HL-60 (cell line): Measurements from ENCODE around the gene KRI1.
A peak's percentile ranks its signal among the peaks of the same experiment; 100 is the strongest.

Experiments
- DNase-seq, 2 experiments: peaks; one replicate each; pipeline ENCODE4 v3.0.0-alpha.2; 2010 to 2020; ENCODE audit warnings: low read depth in 1 of 2, low spot score in 1 of 2
- H3K27ac ChIP-seq: fragments of 250-450 bp; sonication (Bioruptor Pico); replicated peaks from 2 replicates; pipeline ENCODE4 v1.5.1; 2020; ENCODE audit warnings: mild to moderate bottlenecking, moderate library complexity
- H3K27me3 ChIP-seq: fragments of 250-450 bp; sonication (Bioruptor Pico); 2 replicates; pipeline ENCODE4 v1.5.1; 2021; ENCODE audit warnings: mild to moderate bottlenecking, moderate library complexity; ENCODE audit not compliant: insufficient read depth, poor library complexity, severe bottlenecking
- H3K4me3 ChIP-seq: replicated peaks from 2 replicates; pipeline ENCODE4 v1.5.1; 2011; ENCODE audit warnings: mild to moderate bottlenecking, control low read depth, low read length; ENCODE audit not compliant: insufficient read depth
- GABPA ChIP-seq: IDR thresholded peaks from 2 replicates; pipeline ENCODE4 v1.6.1; 2012; ENCODE audit warnings: low read depth
- POLR2AphosphoS5 ChIP-seq: IDR thresholded peaks from 2 replicates; pipeline ENCODE4 v1.6.1; 2012; ENCODE audit warnings: low read depth
- SPI1 ChIP-seq: IDR thresholded peaks from 2 replicates; pipeline ENCODE4 v1.6.1; 2012; ENCODE audit warnings: low read depth, mild to moderate bottlenecking, borderline replicate concordance
- TF ChIP-seq, protein P1 (sequence below): IDR thresholded peaks from one replicate; pipeline ENCODE4 v1.5.1; 2011; ENCODE audit warnings: low read length, control low read depth, inconsistent platforms; ENCODE audit not compliant: insufficient read depth
- TF ChIP-seq, protein P2 (sequence below): IDR thresholded peaks from 2 replicates; pipeline ENCODE4 v1.6.1; 2012; ENCODE audit warnings: low read depth; ENCODE audit not compliant: insufficient replicate concordance

Gene KRI1

DNA sequence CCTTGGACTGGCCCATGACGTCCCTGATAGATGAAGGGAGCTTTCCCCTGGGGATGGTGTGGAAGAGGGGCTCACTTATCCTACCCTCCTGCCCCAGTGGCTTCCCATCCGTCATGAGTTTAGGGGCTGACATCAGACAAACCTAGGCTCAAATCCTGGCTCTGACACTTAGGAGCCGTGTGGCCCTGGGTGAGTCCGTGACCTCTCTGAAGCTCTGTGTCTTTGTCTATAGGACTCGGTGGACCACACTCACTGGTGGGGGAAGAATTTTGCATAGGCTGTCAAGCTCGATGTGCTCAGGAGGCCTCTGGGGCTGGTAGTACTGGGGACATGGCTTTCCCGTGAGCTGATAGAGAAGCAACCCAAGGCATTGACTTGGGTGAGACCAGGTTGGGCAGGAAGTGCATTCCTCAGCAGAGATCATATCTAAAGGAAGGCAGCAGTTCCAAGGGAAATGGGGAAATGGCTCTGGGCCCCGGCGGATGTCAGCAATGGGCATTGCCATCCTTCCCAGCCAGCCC is 38.7 kb upstream of the KRI1 start:
- H3K27me3 ChIP-seq, result no peaks in the 10 kb centered on the region
- H3K4me3 ChIP-seq, result no peak overlapping the region
- TF ChIP-seq, protein P1, sequence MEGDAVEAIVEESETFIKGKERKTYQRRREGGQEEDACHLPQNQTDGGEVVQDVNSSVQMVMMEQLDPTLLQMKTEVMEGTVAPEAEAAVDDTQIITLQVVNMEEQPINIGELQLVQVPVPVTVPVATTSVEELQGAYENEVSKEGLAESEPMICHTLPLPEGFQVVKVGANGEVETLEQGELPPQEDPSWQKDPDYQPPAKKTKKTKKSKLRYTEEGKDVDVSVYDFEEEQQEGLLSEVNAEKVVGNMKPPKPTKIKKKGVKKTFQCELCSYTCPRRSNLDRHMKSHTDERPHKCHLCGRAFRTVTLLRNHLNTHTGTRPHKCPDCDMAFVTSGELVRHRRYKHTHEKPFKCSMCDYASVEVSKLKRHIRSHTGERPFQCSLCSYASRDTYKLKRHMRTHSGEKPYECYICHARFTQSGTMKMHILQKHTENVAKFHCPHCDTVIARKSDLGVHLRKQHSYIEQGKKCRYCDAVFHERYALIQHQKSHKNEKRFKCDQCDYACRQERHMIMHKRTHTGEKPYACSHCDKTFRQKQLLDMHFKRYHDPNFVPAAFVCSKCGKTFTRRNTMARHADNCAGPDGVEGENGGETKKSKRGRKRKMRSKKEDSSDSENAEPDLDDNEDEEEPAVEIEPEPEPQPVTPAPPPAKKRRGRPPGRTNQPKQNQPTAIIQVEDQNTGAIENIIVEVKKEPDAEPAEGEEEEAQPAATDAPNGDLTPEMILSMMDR, result no peak
- TF ChIP-seq SPI1, result peak; percentile 40; the same call in 1 of the 2 replicates
- TF ChIP-seq GABPA, result no peak
- TF ChIP-seq POLR2AphosphoS5, result no peak
- peak in 1 of 2 experiments; percentile 39 for DNase-seq
- peak overlapping the region; percentile 79 for H3K27ac ChIP-seq

DNA sequence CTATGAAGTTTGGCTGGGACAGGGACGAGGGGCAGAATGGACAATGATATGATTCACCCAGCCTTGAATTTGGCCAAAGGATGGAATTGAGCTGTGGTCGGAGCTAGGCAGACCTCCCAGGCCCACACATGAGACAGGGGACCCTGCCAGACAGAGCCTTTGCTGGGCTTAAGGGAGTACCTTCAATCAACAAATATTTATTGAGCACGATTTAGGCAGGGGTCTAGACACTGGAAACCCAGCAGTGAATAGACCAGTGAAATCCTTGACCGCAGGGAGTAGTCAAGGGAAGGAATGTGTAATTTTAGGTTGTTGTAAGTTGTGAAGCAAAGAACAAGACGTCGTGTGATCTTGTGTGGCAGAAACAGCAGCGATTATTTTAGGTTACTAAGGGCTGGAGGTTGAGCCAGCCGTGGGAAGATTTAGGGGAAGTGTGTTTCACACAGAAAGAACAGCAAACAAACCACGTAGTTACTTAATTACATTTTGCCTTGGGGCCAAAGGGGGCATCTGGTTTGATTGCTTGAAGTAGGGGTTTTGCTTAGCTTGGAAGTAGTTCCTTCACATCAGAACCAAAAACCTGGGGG is 38.2 kb upstream of the KRI1 start:
- H3K27me3 ChIP-seq, result no peaks in the 10 kb centered on the region
- peak in 1 of 2 experiments; percentile 86 for DNase-seq
- peak; percentile 92 for TF ChIP-seq SPI1
- TF ChIP-seq, protein P1, result no peak
- peak overlapping the region; percentile 79 for H3K27ac ChIP-seq
- H3K4me3 ChIP-seq, result no peak overlapping the region

DNA sequence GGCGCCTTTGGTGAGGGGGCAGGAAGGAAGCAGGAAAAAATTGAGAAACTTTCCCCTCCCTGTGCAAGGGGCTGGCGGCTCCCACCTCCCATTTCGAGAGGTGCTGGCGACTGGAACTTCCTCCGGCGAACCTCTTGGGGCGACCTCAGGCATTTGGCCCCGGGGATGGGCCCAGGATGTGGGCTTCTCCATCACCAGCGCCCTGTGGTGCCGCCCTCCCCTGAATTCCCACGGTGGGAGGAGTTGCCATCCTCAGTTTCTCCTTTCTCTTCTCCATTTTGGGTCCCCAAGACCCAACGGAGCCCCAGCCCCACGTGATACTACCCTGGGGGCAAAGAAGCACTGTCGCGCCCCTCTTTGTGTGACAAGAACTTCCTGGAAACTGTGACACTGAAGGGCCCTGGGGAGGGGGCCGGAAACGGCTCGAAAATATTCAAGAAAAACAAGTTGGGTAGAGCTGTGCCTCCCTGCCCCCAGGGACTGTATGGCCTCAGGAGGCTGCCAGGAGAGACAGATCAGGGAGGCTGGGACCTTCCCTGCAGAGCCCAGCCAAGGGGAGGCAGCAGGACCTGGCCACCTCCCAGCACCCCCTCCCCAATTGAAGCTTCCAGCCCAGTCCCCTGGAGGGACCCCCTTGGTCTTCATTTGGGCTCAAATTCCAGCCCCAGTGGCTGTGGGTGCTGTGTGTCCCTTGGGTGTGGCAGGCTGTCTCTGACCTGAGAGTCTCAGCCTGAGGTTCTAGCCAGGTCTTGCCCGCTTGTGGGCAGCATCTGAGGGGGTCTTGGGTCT is 37.5 kb upstream of the KRI1 start:
- H3K4me3 ChIP-seq, result peak overlapping the region; percentile 97
- DNase-seq, result peak; percentile 35 to 42
- peak overlapping the region; percentile 79 for H3K27ac ChIP-seq
- no peak for TF ChIP-seq SPI1
- TF ChIP-seq, protein P2, sequence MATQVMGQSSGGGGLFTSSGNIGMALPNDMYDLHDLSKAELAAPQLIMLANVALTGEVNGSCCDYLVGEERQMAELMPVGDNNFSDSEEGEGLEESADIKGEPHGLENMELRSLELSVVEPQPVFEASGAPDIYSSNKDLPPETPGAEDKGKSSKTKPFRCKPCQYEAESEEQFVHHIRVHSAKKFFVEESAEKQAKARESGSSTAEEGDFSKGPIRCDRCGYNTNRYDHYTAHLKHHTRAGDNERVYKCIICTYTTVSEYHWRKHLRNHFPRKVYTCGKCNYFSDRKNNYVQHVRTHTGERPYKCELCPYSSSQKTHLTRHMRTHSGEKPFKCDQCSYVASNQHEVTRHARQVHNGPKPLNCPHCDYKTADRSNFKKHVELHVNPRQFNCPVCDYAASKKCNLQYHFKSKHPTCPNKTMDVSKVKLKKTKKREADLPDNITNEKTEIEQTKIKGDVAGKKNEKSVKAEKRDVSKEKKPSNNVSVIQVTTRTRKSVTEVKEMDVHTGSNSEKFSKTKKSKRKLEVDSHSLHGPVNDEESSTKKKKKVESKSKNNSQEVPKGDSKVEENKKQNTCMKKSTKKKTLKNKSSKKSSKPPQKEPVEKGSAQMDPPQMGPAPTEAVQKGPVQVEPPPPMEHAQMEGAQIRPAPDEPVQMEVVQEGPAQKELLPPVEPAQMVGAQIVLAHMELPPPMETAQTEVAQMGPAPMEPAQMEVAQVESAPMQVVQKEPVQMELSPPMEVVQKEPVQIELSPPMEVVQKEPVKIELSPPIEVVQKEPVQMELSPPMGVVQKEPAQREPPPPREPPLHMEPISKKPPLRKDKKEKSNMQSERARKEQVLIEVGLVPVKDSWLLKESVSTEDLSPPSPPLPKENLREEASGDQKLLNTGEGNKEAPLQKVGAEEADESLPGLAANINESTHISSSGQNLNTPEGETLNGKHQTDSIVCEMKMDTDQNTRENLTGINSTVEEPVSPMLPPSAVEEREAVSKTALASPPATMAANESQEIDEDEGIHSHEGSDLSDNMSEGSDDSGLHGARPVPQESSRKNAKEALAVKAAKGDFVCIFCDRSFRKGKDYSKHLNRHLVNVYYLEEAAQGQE, result no peak
- TF ChIP-seq, protein P1, result no peak
- no peak for TF ChIP-seq GABPA
- TF ChIP-seq POLR2AphosphoS5, result no peak
- no peaks in the 10 kb centered on the region for H3K27me3 ChIP-seq

DNA sequence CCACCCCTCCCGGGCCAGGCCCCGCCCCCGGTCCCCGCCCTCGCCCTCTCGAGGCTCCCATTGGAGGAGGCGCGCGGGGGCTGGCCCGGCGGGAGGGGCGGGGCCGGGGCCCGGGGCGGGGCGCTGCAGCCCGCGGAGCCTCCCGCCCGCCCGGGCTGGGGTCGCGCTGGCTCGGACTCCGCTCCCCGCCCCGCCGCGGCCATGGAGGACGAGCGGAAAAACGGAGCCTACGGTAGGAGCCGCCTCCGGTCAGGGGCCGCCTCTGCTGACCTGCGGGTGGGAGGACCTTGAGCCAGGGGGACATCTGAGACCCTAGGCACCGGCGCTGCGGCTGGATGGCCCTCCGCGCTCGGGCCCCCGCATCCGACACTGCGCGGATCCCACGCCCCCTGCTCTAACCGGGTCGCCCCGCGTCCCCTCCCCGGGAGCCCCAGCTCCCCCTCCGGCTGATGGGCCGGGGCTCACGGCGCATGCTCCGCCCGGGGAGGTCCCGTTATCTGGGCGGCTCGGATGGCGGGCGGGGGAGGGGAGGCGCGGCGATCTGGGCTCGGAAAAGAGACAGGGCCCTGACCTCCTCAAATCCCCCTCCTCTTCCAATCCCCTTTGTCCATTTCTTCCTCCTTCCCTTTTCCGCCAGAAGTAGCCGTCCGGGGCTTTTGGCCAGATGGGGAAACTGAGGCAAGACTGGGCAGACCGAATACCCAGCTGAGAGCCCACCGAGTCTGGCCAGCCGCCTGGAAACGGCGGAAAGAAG is 36.7 kb upstream of the KRI1 start:
- TF ChIP-seq POLR2AphosphoS5, result no peak
- no peak for TF ChIP-seq SPI1
- TF ChIP-seq, protein P1, result no peak
- TF ChIP-seq, protein P2, result no peak
- no peak for TF ChIP-seq GABPA
- peak; percentile 51 to 67 for DNase-seq
- Histone ChIP-seq H3K27me3 (no peaks in the 10 kb centered on the region), H3K4me3 (peak overlapping the region; percentile 97), H3K27ac (peak overlapping the region; percentile 79)
